Small intestine (tissue), 7 donors: Measurements from ENCODE around the gene LRRC32. TPM values are rescaled to one million over a fixed set of nuclear protein-coding genes. Genes with fewer than 3 reads are reported as not detected.

ENCODE experiments used
- DNase-seq, 2 donors: peaks; one replicate each; pipeline versions ENCODE4 v3.0.0 to v3.0.0-alpha.2; 2013
- FAIRE-seq: peaks from 2 replicates; lab custom pipeline; 2012; peaks lifted over from hg19 to GRCh38; lab: Jason Lieb, UNC
- H3K27ac ChIP-seq, 3 donors: one replicate each; pipeline ENCODE4 v1.5.1; 2013; ENCODE audit warnings: low read length in 2 of 3, mild to moderate bottlenecking in 2 of 3, control low read depth in 1 of 3, inconsistent platforms in 1 of 3, low read depth in 1 of 3, moderate library complexity in 1 of 3
- H3K27me3 ChIP-seq, 3 donors: one replicate each; pipeline ENCODE4 v1.6.1; 2013; ENCODE audit warnings: low read length in 3 of 3, inconsistent platforms in 1 of 3; ENCODE audit not compliant: control insufficient read depth in 3 of 3, insufficient read depth in 3 of 3
- H3K36me3 ChIP-seq, 3 donors: one replicate each; pipeline ENCODE4 v1.6.1; 2013; ENCODE audit warnings: low read length in 3 of 3, inconsistent platforms in 1 of 3, low read depth in 1 of 3, mild to moderate bottlenecking in 1 of 3, moderate library complexity in 1 of 3; ENCODE audit not compliant: control insufficient read depth in 3 of 3, insufficient read depth in 2 of 3
- H3K4me1 ChIP-seq, 3 donors: one replicate each; pipeline ENCODE4 v1.6.1; 2013; ENCODE audit warnings: low read length in 2 of 3, inconsistent platforms in 1 of 3, low read depth in 1 of 3, mild to moderate bottlenecking in 1 of 3, moderate library complexity in 1 of 3; ENCODE audit not compliant: control insufficient read depth in 3 of 3, insufficient read depth in 2 of 3
- H3K4me3 ChIP-seq, 3 donors: one replicate each; pipeline ENCODE4 v1.5.1; 2013; ENCODE audit warnings: low read length in 3 of 3, control low read depth in 1 of 3, inconsistent platforms in 1 of 3, low read depth in 1 of 3, mild to moderate bottlenecking in 1 of 3, moderate library complexity in 1 of 3
- H3K9me3 ChIP-seq, 2 donors: one replicate each; pipeline ENCODE4 v1.6.1; 2013; ENCODE audit warnings: low read depth in 1 of 2, low read length in 1 of 2; ENCODE audit not compliant: control insufficient read depth in 2 of 2, insufficient read depth in 1 of 2
- WGBS, 3 donors: extraction: QIAGEN DNeasy Blood & Tissue Kit; methylation state at CpG; one replicate each; pipeline ENCODE4 v1.1.7; 2013; 5-methylcytosine and 5-hydroxymethylcytosine counted together
- polyA plus RNA-seq, 4 donors: library from polyadenylated mRNA; stranded (reverse) in 3 of 4; unstranded in 1 of 4; fragments of 200-250 nt in 3 of 4; fragments of 120-200 nt in 1 of 4; gene quantifications; one replicate each; pipeline versions ENCODE4 v1.2.1 to v1.2.3, GENCODE V29; 2013
- donor health status: healthy with polysubstance abuse.
- donor health status: control.
- donor health status: control.
- donor health status: Bipolar disorder and iron deficiency.
- donor health status: healthy.

The LRRC32 gene
- polyA plus RNA-seq, 4 donors, result 2.2 to 44.7 (median 7.3) TPM

- H3K4me1 ChIP-seq, result peaks cover 0 to 14% (median 5%) of the 10 kb centered on the region in 3 donors
- H3K27ac ChIP-seq, result peak overlapping the region in 1 of 3 donors; percentile 53
- 45 to 80% (median 73%) methylated on average over 7 of the region's 7 CpGs for WGBS, 3 donors
- DNase-seq, result no peak
- no peak for FAIRE-seq
- H3K36me3 ChIP-seq, result peaks cover 0 to 18% (median 0%) of the 10 kb centered on the region in 3 donors
- no peaks in the 10 kb centered on the region for H3K9me3 ChIP-seq
- H3K27me3 ChIP-seq, result peaks cover 0 to 28% (median 0%) of the 10 kb centered on the region in 3 donors
- H3K4me3 ChIP-seq, result no peak overlapping the region
These were observed 4.1 kb downstream of the LRRC32 start for GRCh38 chr11:76666408-76666807.

DNA sequence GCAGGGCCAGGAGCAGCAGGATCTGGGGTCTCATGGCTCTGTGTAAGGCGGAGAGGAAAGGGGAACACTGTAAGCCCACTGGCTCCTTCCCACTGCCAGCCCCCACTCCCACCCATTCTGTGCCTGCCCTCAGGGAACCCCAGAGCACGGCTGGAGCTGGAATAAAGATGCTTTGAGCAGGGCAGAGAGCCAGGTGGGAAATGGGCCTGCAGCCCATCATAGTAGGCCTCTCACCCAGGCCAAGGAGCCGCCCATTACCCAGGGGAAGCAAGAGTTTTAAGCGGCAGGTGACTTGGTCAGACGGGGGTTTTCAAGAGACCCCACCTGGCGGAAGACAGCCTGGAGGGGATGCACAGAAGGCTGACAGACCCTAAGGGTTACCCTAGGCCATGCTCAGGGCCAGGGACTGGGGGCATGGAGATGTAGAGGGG, 4.6 kb downstream of the LRRC32 start:
- H3K4me3 ChIP-seq, result no peak overlapping the region
- peaks cover 0 to 18% (median 0%) of the 10 kb centered on the region in 3 donors for H3K36me3 ChIP-seq
- H3K27me3 ChIP-seq, result peaks cover 0 to 24% (median 0%) of the 10 kb centered on the region in 3 donors
- FAIRE-seq, result no peak
- DNase-seq, result no peak
- 75 to 90% (median 81%) methylated on average over 6 of the region's 6 CpGs for WGBS, 3 donors
- no peaks in the 10 kb centered on the region for H3K9me3 ChIP-seq
- peaks cover 0 to 10% (median 5%) of the 10 kb centered on the region in 3 donors for H3K4me1 ChIP-seq
- peak overlapping the region in 1 of 3 donors; percentile 53 for H3K27ac ChIP-seq

GRCh38 chr11:76665172-76665571, 5.4 kb downstream of the LRRC32 start:
- 62 to 72% (median 67%) methylated on average over 2 of the region's 2 CpGs for WGBS, 3 donors
- FAIRE-seq (no peak), DNase-seq (no peak)
- Histone ChIP-seq H3K4me3 (no peak overlapping the region), H3K27ac (peak overlapping the region in 1 of 3 donors; percentile 61), H3K36me3 (peaks cover 0 to 23% (median 0%) of the 10 kb centered on the region in 3 donors), H3K9me3 (no peaks in the 10 kb centered on the region), H3K27me3 (peaks cover 0 to 18% (median 0%) of the 10 kb centered on the region in 3 donors), H3K4me1 (peaks cover 0 to 8% (median 3%) of the 10 kb centered on the region in 3 donors)

DNA sequence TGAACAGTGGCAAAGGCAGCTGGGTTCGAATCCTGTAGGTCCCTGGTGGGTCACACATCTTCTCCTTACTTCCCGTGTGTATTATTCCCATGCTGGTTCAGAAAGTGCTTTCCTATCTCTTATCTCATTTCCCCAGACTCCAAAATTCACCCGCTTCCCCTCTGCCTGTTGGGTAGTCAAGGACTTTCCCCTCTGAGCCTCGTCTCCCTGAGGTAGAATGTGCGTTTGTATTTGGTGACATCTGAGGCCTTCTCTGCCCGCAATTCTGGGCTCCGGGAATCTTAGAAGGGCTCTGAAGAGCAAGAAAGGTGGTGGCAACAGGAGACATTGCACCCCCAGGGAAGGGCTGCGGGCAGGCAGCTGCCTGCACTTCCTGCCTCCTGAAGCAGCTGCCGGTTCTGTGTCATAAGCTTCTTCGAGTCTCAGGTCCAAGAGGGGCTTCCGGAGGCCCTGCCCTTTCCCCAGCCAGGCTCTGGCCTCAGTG, 5.9 kb downstream of the LRRC32 start:
- no peak for FAIRE-seq
- WGBS, 3 donors, result 43 to 59% (median 50%) methylated on average over 11 of the region's 11 CpGs
- peaks cover 0 to 25% (median 0%) of the 10 kb centered on the region in 3 donors for H3K36me3 ChIP-seq
- no peak for DNase-seq
- no peak overlapping the region for H3K4me3 ChIP-seq
- peak overlapping the region in 1 of 3 donors; percentile 61 for H3K27ac ChIP-seq
- H3K9me3 ChIP-seq, result no peaks in the 10 kb centered on the region
- H3K27me3 ChIP-seq, result peaks cover 0 to 13% (median 0%) of the 10 kb centered on the region in 3 donors
- H3K4me1 ChIP-seq, result peaks cover 0 to 3% (median 0%) of the 10 kb centered on the region in 3 donors

GRCh38 chr11:76663912-76664440, 6.6 kb downstream of the LRRC32 start:
- peaks cover 0 to 3% (median 0%) of the 10 kb centered on the region in 3 donors for H3K4me1 ChIP-seq
- 88 to 92% (median 89%) methylated on average over 7 of the region's 7 CpGs for WGBS, 3 donors
- DNase-seq (no peak), FAIRE-seq (no peak)
- no peak overlapping the region for H3K4me3 ChIP-seq
- H3K9me3 ChIP-seq, result no peaks in the 10 kb centered on the region
- peaks cover 0 to 29% (median 0%) of the 10 kb centered on the region in 3 donors for H3K36me3 ChIP-seq
- peak overlapping the region in 1 of 3 donors; percentile 61 for H3K27ac ChIP-seq
- H3K27me3 ChIP-seq, result peaks cover 0 to 8% (median 0%) of the 10 kb centered on the region in 3 donors

DNA sequence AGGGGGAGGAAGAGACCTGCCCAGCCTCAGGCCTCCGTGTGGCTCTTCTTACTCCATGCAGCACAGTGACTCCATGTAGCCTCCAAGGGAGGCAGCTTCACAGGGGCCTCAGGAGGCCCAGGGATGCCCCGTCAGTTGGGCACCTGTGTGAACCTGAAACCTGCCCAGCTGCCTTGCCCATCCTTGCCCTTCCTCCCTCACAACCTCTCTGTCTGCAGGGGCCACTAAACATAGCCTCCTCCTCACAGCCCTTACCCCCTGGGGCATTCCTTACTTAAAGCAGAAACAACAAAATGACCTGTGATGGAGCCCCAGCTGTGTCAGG, 7.1 kb downstream of the LRRC32 start:
- 70 to 80% (median 75%) methylated on average over 2 of the region's 2 CpGs for WGBS, 3 donors
- no peaks in the 10 kb centered on the region for H3K9me3 ChIP-seq
- H3K4me1 ChIP-seq, result peaks cover 0 to 3% (median 0%) of the 10 kb centered on the region in 3 donors
- H3K4me3 ChIP-seq, result no peak overlapping the region
- H3K27ac ChIP-seq, result no peak overlapping the region
- peaks cover 0 to 3% (median 0%) of the 10 kb centered on the region in 3 donors for H3K27me3 ChIP-seq
- FAIRE-seq (no peak), DNase-seq (no peak)
- peaks cover 0 to 29% (median 0%) of the 10 kb centered on the region in 3 donors for H3K36me3 ChIP-seq

- H3K4me3 ChIP-seq, result no peak overlapping the region
- H3K9me3 ChIP-seq, result no peaks in the 10 kb centered on the region
- H3K27me3 ChIP-seq, result no peaks in the 10 kb centered on the region
- peaks cover 0 to 3% (median 0%) of the 10 kb centered on the region in 3 donors for H3K4me1 ChIP-seq
- FAIRE-seq (no peak), DNase-seq (no peak)
- peaks cover 0 to 31% (median 0%) of the 10 kb centered on the region in 3 donors for H3K36me3 ChIP-seq
- H3K27ac ChIP-seq, result no peak overlapping the region
- WGBS, 3 donors, result 82 to 92% (median 91%) methylated on average over 13 of the region's 13 CpGs
These were observed 7.7 kb downstream of the LRRC32 start for GRCh38 chr11:76662656-76663485.

DNA sequence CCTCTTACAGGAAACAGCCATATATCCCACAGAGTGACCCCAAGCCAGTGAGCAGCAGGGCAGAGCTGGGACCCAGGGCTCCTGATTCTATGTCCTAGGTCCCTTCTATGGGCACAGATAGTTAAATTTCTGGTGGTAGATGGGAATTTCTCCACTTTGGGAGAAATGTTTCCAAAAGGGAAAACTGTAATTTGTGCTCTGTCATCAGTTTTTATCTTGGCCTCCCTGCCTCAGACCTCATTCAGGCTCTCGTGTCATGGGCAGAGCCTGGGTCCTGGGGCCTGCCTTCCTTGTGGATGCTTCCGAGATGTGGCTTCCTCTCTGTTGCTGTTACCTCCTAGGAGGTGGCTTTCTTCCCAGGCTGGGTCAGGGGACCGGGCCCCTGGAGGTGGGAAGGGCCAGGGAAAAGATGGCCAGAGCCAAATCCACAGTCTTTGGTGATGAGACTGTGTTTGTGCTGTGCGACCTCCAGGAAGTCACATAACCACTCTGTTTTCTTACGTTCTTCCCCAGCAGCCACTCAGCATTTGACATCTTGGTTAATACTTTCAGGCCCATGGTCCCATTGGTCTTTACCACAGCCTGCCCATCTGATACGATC, 8.6 kb downstream of the LRRC32 start:
- WGBS, 3 donors, result 77 to 86% (median 79%) methylated on average over 6 of the region's 6 CpGs
- no peak for DNase-seq
- no peak for FAIRE-seq

More for the DNA sequence above, 8.6 kb downstream of the LRRC32 start:
- Histone ChIP-seq H3K4me1 (peaks cover 0 to 7% (median 0%) of the 10 kb centered on the region in 3 donors), H3K27ac (peak overlapping the region in 1 of 3 donors; percentile 36), H3K9me3 (no peaks in the 10 kb centered on the region), H3K27me3 (no peaks in the 10 kb centered on the region), H3K36me3 (peaks cover 0 to 38% (median 0%) of the 10 kb centered on the region in 3 donors), H3K4me3 (no peak overlapping the region)
